DLD1 (cell line): ENCODE results near the gene OR13C9.
"Not testable (repeated sequence)": the region's sequence is repeated elsewhere in the genome, so short reads cannot be mapped to it uniquely, and the experiment has no call there.

Experiments
- in situ Hi-C: cut with HindIII; loops from 2 replicates; pipeline ENCODE4 v1.10.0; 2017; ENCODE audit warnings: low sequenced_read_pairs

Gene OR13C9

GRCh38 chr9:104618104-104618503, at the start of gene OR13C9:
TSS of gene OR13C9 (minus strand) at chr9:104618204. CDS start at chr9:104618204, 0 bp downstream.
- in situ Hi-C loops = no loop called here

- in situ Hi-C loops = no loop called here
Observed at GRCh38 chr9:104658496-104659195, 40.6 kb upstream of the OR13C9 start.

- in situ Hi-C loops = no loop called here
Observed at GRCh38 chr9:104635456-104635855, 17.5 kb upstream of the OR13C9 start.

GRCh38 chr9:104633976-104634520, 16.0 kb upstream of the OR13C9 start:
- in situ Hi-C loops = no loop called here

- in situ Hi-C loops = not testable (repeated sequence)
Observed at GRCh38 chr9:104625964-104626363, 8.0 kb upstream of the OR13C9 start.

GRCh38 chr9:104617418-104617817, 586 bp downstream of the OR13C9 start:
- in situ Hi-C loops = no loop called here

GRCh38 chr9:104611213-104611612, 6.8 kb downstream of the OR13C9 start:
- in situ Hi-C loops = no loop called here

GRCh38 chr9:104608336-104608735, 9.7 kb downstream of the OR13C9 start:
- in situ Hi-C loops = no loop called here

GRCh38 chr9:104606152-104606551, 11.9 kb downstream of the OR13C9 start:
- in situ Hi-C loops = no loop called here

- in situ Hi-C loops = not testable (repeated sequence)
Observed at GRCh38 chr9:104605527-104605926, 12.5 kb downstream of the OR13C9 start, which contains the start of gene OR13C2. TSS of gene OR13C2 (minus strand) at chr9:104605627. CDS start at chr9:104605627, 0 bp downstream.

- in situ Hi-C loops = no loop called here
Observed at GRCh38 chr9:104604801-104605200, 13.2 kb downstream of the OR13C9 start.

GRCh38 chr9:104599313-104599712, 18.7 kb downstream of the OR13C9 start, which contains the start of gene OR13C5:
TSS of gene OR13C5 (minus strand) at chr9:104599413. CDS start at chr9:104599413, 0 bp downstream.
- in situ Hi-C loops = not testable (repeated sequence)

- in situ Hi-C loops = not testable (repeated sequence)
Observed at GRCh38 chr9:104598749-104599148, 19.3 kb downstream of the OR13C9 start.

GRCh38 chr9:104589626-104590025, 28.4 kb downstream of the OR13C9 start:
- in situ Hi-C loops = no loop called here

- in situ Hi-C loops = no loop called here
Observed at GRCh38 chr9:104586496-104587180, 31.4 kb downstream of the OR13C9 start.

GRCh38 chr9:104580562-104580961, 37.4 kb downstream of the OR13C9 start:
- in situ Hi-C loops = no loop called here

GRCh38 chr9:104577263-104577662, 40.7 kb downstream of the OR13C9 start:
- in situ Hi-C loops = no loop called here

- in situ Hi-C loops = no loop called here
Observed at GRCh38 chr9:104575456-104575855, 42.5 kb downstream of the OR13C9 start.

- in situ Hi-C loops = no loop called here
Observed at GRCh38 chr9:104572612-104573011, 45.4 kb downstream of the OR13C9 start.

GRCh38 chr9:104568868-104569267, 49.1 kb downstream of the OR13C9 start, which contains the start of gene OR13C8:
TSS of gene OR13C8 (plus strand) at chr9:104569168. CDS start at chr9:104569168, 0 bp downstream.
- in situ Hi-C loops = no loop called here
